ENCODE data around the gene BMAL1. TPM values are rescaled to one million over a fixed set of nuclear protein-coding genes. Genes with fewer than 3 reads are reported as not detected.
"Not testable (repeated sequence)": the region's sequence is repeated elsewhere in the genome, so short reads cannot be mapped to it uniquely, and the experiment has no call there.

The BMAL1 gene
- polyA plus RNA-seq, 1 donor (not counting 4 experiments of a cell fraction or from before 2014, with no cell fraction given) = 27.5 TPM

- Histone ChIP-seq H3K9me3 (ENCODE audit: control insufficient read depth, low read depth, low read length) (no peaks in the 10 kb centered on the region), H3K4me1 (ENCODE audit: control insufficient read depth, extremely low read depth, insufficient read depth, low read length) (no peaks in the 10 kb centered on the region), H3K4me2 (ENCODE audit: control insufficient read depth, extremely low read depth, insufficient read depth, low read depth, low read length) (no peak overlapping the region), H3K27ac (ENCODE audit: control insufficient read depth, insufficient read depth, low read length) (no peak overlapping the region), H3K4me3 (ENCODE audit: control insufficient read depth in 2 of 3, extremely low read depth in 1 of 3, insufficient read depth in 2 of 3, low read depth in 1 of 3, low read length in 3 of 3) (no peak overlapping the region), H3K79me2 (ENCODE audit: control insufficient read depth, insufficient read depth, low read length) (no peaks in the 10 kb centered on the region), H2AFZ (ENCODE audit: control insufficient read depth, low read length) (no peak overlapping the region), H4K20me1 (ENCODE audit: control insufficient read depth, extremely low read depth, insufficient read depth, low read length) (no peaks in the 10 kb centered on the region), H3K9me1 (ENCODE audit: control insufficient read depth, extremely low read depth, insufficient read depth, low read length) (no peaks in the 10 kb centered on the region), H3K27me3 (ENCODE audit: control insufficient read depth, extremely low read depth, insufficient read depth, low read length) (no peaks in the 10 kb centered on the region), H3K36me3 (ENCODE audit: control insufficient read depth in 2 of 2, extremely low read depth in 1 of 2, insufficient read depth in 2 of 2, low read length in 2 of 2) (peaks cover 6 to 15% of the 10 kb centered on the region in 2 experiments), H3K9ac (ENCODE audit: control insufficient read depth, extremely low read depth, insufficient read depth, low read length) (no peak overlapping the region)
- TF ChIP-seq CTCF (optimal IDR thresholded peaks at IDR 0.05 in 1 of 3, IDR thresholded peaks at IDR 0.05 in 1 of 3, conservative IDR thresholded peaks at IDR 0.05 in 1 of 3; ENCODE audit: extremely low read depth in 1 of 3, insufficient read depth in 2 of 3, low read length in 3 of 3) (no peak), EZH2 (IDR thresholded peaks at IDR 0.05; ENCODE audit: low read length) (no peak)
- dilution Hi-C loops (cut with MboI; ENCODE audit: extremely low pct_ligation_motif_present, low sequenced_read_pairs) = no loop called here
- FAIRE-seq = no peak
- no peak for DNase-seq (ENCODE audit: low read depth, low spot score)
These were observed 111.2 kb downstream of the BMAL1 start for GRCh38 chr11:13388741-13389140.

- Histone ChIP-seq H3K36me3 (ENCODE audit: control insufficient read depth in 2 of 2, extremely low read depth in 1 of 2, insufficient read depth in 2 of 2, low read length in 2 of 2) (peaks cover 5 to 15% of the 10 kb centered on the region in 2 experiments), H3K9me3 (ENCODE audit: control insufficient read depth, low read depth, low read length) (no peaks in the 10 kb centered on the region), H3K4me2 (ENCODE audit: control insufficient read depth, extremely low read depth, insufficient read depth, low read depth, low read length) (no peak overlapping the region), H3K4me3 (ENCODE audit: control insufficient read depth in 2 of 3, extremely low read depth in 1 of 3, insufficient read depth in 2 of 3, low read depth in 1 of 3, low read length in 3 of 3) (no peak overlapping the region), H3K27me3 (ENCODE audit: control insufficient read depth, extremely low read depth, insufficient read depth, low read length) (no peaks in the 10 kb centered on the region), H2AFZ (ENCODE audit: control insufficient read depth, low read length) (no peak overlapping the region), H3K4me1 (ENCODE audit: control insufficient read depth, extremely low read depth, insufficient read depth, low read length) (no peaks in the 10 kb centered on the region), H3K9ac (ENCODE audit: control insufficient read depth, extremely low read depth, insufficient read depth, low read length) (no peak overlapping the region), H3K27ac (ENCODE audit: control insufficient read depth, insufficient read depth, low read length) (no peak overlapping the region), H4K20me1 (ENCODE audit: control insufficient read depth, extremely low read depth, insufficient read depth, low read length) (no peaks in the 10 kb centered on the region), H3K79me2 (ENCODE audit: control insufficient read depth, insufficient read depth, low read length) (no peaks in the 10 kb centered on the region), H3K9me1 (ENCODE audit: control insufficient read depth, extremely low read depth, insufficient read depth, low read length) (no peaks in the 10 kb centered on the region)
- DNase-seq (ENCODE audit: low read depth, low spot score) (no peak), FAIRE-seq (no peak)
- TF ChIP-seq EZH2 (IDR thresholded peaks at IDR 0.05; ENCODE audit: low read length) = no peak
- no peak for TF ChIP-seq CTCF (optimal IDR thresholded peaks at IDR 0.05 in 1 of 3, IDR thresholded peaks at IDR 0.05 in 1 of 3, conservative IDR thresholded peaks at IDR 0.05 in 1 of 3; ENCODE audit: extremely low read depth in 1 of 3, insufficient read depth in 2 of 3, low read length in 3 of 3)
- dilution Hi-C loops (cut with MboI; ENCODE audit: extremely low pct_ligation_motif_present, low sequenced_read_pairs) = no loop called here
These were observed 113.6 kb downstream of the BMAL1 start for GRCh38 chr11:13391217-13391616.

- not testable (repeated sequence) for H3K9me3 ChIP-seq (ENCODE audit: control insufficient read depth, low read depth, low read length)
These were observed 120.7 kb downstream of the BMAL1 start for GRCh38 chr11:13398335-13398734.

More at GRCh38 chr11:13398335-13398734, 120.7 kb downstream of the BMAL1 start:
- H3K4me1 ChIP-seq (ENCODE audit: control insufficient read depth, extremely low read depth, insufficient read depth, low read length); H3K4me3 ChIP-seq (ENCODE audit: control insufficient read depth in 2 of 3, extremely low read depth in 1 of 3, insufficient read depth in 2 of 3, low read depth in 1 of 3, low read length in 3 of 3); DNase-seq (ENCODE audit: low read depth, low spot score); H3K36me3 ChIP-seq (ENCODE audit: control insufficient read depth in 2 of 2, extremely low read depth in 1 of 2, insufficient read depth in 2 of 2, low read length in 2 of 2); H3K79me2 ChIP-seq (ENCODE audit: control insufficient read depth, insufficient read depth, low read length); H3K9ac ChIP-seq (ENCODE audit: control insufficient read depth, extremely low read depth, insufficient read depth, low read length); H2AFZ ChIP-seq (ENCODE audit: control insufficient read depth, low read length); H3K27me3 ChIP-seq (ENCODE audit: control insufficient read depth, extremely low read depth, insufficient read depth, low read length); H4K20me1 ChIP-seq (ENCODE audit: control insufficient read depth, extremely low read depth, insufficient read depth, low read length); H3K9me1 ChIP-seq (ENCODE audit: control insufficient read depth, extremely low read depth, insufficient read depth, low read length); dilution Hi-C loops (cut with MboI; ENCODE audit: extremely low pct_ligation_motif_present, low sequenced_read_pairs); H3K4me2 ChIP-seq (ENCODE audit: control insufficient read depth, extremely low read depth, insufficient read depth, low read depth, low read length); FAIRE-seq; H3K27ac ChIP-seq (ENCODE audit: control insufficient read depth, insufficient read depth, low read length): not testable (repeated sequence)

Data from keratinocyte (primary cell).